PC-3 (cell line): ENCODE results near the gene BCAP29.

ENCODE experiments used
- EZH2 ChIP-seq: fragments of 300-600 bp; sonication (generic); IDR thresholded peaks from one replicate; pipeline ENCODE4 v1.6.1; 2017; ENCODE audit warnings: antibody characterized with exemption, mild to moderate bottlenecking, low read length; ENCODE audit not compliant: unreplicated experiment
- EZH2phosphoT487 ChIP-seq: fragments of 300-600 bp; sonication (generic); IDR thresholded peaks from 2 replicates; pipeline ENCODE4 v1.6.1; 2018; ENCODE audit warnings: mild to moderate bottlenecking, antibody characterized with exemption, low read length, borderline replicate concordance
- TF ChIP-seq, protein P1 (sequence below): fragments of 300-600 bp; sonication (generic); conservative IDR thresholded peaks from 2 replicates; pipeline ENCODE4 v1.5.1; 2017; ENCODE audit warnings: antibody characterized with exemption, low read depth, mild to moderate bottlenecking, low read length

DNA sequence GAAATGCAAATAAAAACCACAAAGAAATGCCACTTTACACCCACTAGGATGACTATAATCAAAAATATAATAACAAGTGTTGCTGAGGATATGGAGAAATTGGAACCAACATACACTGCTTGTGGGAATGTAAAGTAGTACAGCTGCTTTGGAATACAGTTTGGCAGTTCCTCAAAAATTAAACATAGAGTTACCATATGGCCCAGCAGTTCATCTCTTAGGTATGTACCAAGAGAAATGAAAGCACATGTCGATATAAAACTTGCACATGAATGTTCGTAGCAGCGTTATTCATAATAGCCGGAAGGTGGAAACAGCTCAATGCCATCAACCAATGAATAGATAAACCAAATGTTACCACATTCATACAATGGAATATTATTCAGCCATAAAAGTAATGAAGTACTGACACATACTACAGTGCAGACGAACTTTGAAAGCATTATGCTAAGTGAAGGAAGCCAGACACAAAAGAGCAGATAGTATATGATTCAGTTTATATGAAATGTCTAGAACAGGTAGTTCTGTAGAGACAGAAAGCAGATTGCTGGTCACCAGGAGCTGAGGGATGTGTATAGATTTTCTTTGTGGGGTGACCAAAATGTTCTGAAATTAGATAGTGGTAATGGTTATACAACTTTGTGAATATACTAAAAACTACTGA is 12.4 kb downstream of the BCAP29 start:
- TF ChIP-seq, protein P1, sequence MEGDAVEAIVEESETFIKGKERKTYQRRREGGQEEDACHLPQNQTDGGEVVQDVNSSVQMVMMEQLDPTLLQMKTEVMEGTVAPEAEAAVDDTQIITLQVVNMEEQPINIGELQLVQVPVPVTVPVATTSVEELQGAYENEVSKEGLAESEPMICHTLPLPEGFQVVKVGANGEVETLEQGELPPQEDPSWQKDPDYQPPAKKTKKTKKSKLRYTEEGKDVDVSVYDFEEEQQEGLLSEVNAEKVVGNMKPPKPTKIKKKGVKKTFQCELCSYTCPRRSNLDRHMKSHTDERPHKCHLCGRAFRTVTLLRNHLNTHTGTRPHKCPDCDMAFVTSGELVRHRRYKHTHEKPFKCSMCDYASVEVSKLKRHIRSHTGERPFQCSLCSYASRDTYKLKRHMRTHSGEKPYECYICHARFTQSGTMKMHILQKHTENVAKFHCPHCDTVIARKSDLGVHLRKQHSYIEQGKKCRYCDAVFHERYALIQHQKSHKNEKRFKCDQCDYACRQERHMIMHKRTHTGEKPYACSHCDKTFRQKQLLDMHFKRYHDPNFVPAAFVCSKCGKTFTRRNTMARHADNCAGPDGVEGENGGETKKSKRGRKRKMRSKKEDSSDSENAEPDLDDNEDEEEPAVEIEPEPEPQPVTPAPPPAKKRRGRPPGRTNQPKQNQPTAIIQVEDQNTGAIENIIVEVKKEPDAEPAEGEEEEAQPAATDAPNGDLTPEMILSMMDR = no peak
- TF ChIP-seq EZH2 (no peak), EZH2phosphoT487 (no peak)
